Colonic mucosa (tissue), 4 donors: ENCODE results near the gene PPARG. TPM values are rescaled to one million over a fixed set of nuclear protein-coding genes. Genes with fewer than 3 reads are reported as not detected.
A peak's percentile ranks its signal among the peaks of the same experiment; 100 is the strongest.

Experiments used
- DNase-seq: peaks from one replicate; pipeline ENCODE4 v3.0.0-alpha.2; 2020
- H3K27ac ChIP-seq: fragments of 200-600 bp; one replicate; pipeline ENCODE4 v1.8.0; 2021
- H3K27me3 ChIP-seq: fragments of 200-600 bp; one replicate; pipeline ENCODE4 v1.8.0; 2021
- H3K36me3 ChIP-seq: fragments of 200-600 bp; one replicate; pipeline ENCODE4 v1.8.0; 2021
- H3K4me1 ChIP-seq: fragments of 200-600 bp; one replicate; pipeline ENCODE4 v1.8.0; 2021; ENCODE audit warnings: mild to moderate bottlenecking
- H3K4me3 ChIP-seq: fragments of 200-600 bp; one replicate; pipeline ENCODE4 v1.8.0; 2021
- H3K9ac ChIP-seq, 2 donors: one replicate each; pipeline ENCODE4 v1.7.0; 2013; ENCODE audit warnings: control low read depth in 2 of 2, low read depth in 2 of 2, low read length in 2 of 2
- H3K9me3 ChIP-seq: fragments of 200-600 bp; one replicate; pipeline ENCODE4 v1.8.0; 2021
- CTCF ChIP-seq: fragments of 200-600 bp; IDR thresholded peaks from one replicate; pipeline ENCODE4 v1.8.0; 2022; ENCODE audit warnings: antibody characterized with exemption, mild to moderate bottlenecking
- intact Hi-C: fragments of 100-400 bp; cut with DNase I; formaldehyde crosslinking; loops from one replicate; pipeline ENCODE4 v1.14.1; 2022
- total RNA-seq, 2 donors: library from RNA; stranded (reverse); fragmentation: NEBNext Ultra II Directional in 1 of 2; extraction: Animal tissue kit (Norgen Biotek cat#: 25700) in 1 of 2; gene quantifications; one replicate each; pipeline ENCODE4 v1.2.1, GENCODE V29; 2021
- donor health status: healthy.
- donor health status: DM: no; HTN: no; CAD: no.
- donor health status: DM: no; HTN: no; CAD: no.

Gene PPARG
- total RNA-seq, 2 donors from 2014 or later = 85.2 to 169 TPM

- H3K27ac ChIP-seq = no peak overlapping the region
- H3K9ac ChIP-seq = no peak overlapping the region
- no peaks in the 10 kb centered on the region for H3K27me3 ChIP-seq
- TF ChIP-seq CTCF = no peak
- no peaks in the 10 kb centered on the region for H3K4me1 ChIP-seq
- no peaks in the 10 kb centered on the region for H3K36me3 ChIP-seq
- no peak for DNase-seq
- intact Hi-C loops = no loop called here
- H3K4me3 ChIP-seq = no peak overlapping the region
- H3K9me3 ChIP-seq = no peaks in the 10 kb centered on the region
Observed at GRCh38 chr3:12357456-12357855, 68.6 kb downstream of the PPARG start.

GRCh38 chr3:12363397-12364195, 74.7 kb downstream of the PPARG start:
- no peak for TF ChIP-seq CTCF
- Histone ChIP-seq H3K36me3 (no peaks in the 10 kb centered on the region), H3K4me3 (no peak overlapping the region), H3K9ac (no peak overlapping the region), H3K4me1 (no peaks in the 10 kb centered on the region), H3K27me3 (no peaks in the 10 kb centered on the region), H3K9me3 (no peaks in the 10 kb centered on the region), H3K27ac (no peak overlapping the region)
- intact Hi-C loops = no loop called here
- DNase-seq = no peak

- Histone ChIP-seq H3K4me3 (no peak overlapping the region), H3K9me3 (no peaks in the 10 kb centered on the region), H3K9ac (no peak overlapping the region), H3K36me3 (no peaks in the 10 kb centered on the region), H3K27ac (no peak overlapping the region), H3K27me3 (no peaks in the 10 kb centered on the region), H3K4me1 (peaks cover 6% of the 10 kb centered on the region)
- intact Hi-C loops = no loop called here
- TF ChIP-seq CTCF = no peak
- DNase-seq = no peak
Observed at GRCh38 chr3:12367346-12367745, 78.5 kb downstream of the PPARG start.

- no peak for TF ChIP-seq CTCF
- intact Hi-C loops = no loop called here
- peak overlapping the region; percentile 64 for H3K27ac ChIP-seq
Observed at GRCh38 chr3:12369029-12369428, 80.2 kb downstream of the PPARG start.

GRCh38 chr3:12369598-12369997, 80.7 kb downstream of the PPARG start:
- no peak for TF ChIP-seq CTCF
- Histone ChIP-seq H3K9me3 (no peaks in the 10 kb centered on the region), H3K27me3 (no peaks in the 10 kb centered on the region), H3K4me1 (peaks cover 6% of the 10 kb centered on the region), H3K36me3 (no peaks in the 10 kb centered on the region), H3K27ac (peak overlapping the region; percentile 64), H3K4me3 (no peak overlapping the region), H3K9ac (peak overlapping the region in 1 of 2 donors; percentile 47)
- DNase-seq = no peak
- intact Hi-C loops = no loop called here

More at GRCh38 chr3:12369029-12369428, 80.2 kb downstream of the PPARG start:
- no peak for DNase-seq
- Histone ChIP-seq H3K9me3 (no peaks in the 10 kb centered on the region), H3K27me3 (no peaks in the 10 kb centered on the region), H3K9ac (no peak overlapping the region), H3K4me1 (peaks cover 6% of the 10 kb centered on the region), H3K36me3 (no peaks in the 10 kb centered on the region), H3K4me3 (no peak overlapping the region)
